Activated T-cell treated with anti-CD3 and anti-CD28 coated beads, Interleukin-2, amount 50 U/mL, for 4 hours (primary cell): ENCODE results near the gene PROZ. TPM values are rescaled to one million over a fixed set of nuclear protein-coding genes. Genes with fewer than 3 reads are reported as not detected.

Experiments used
- ATAC-seq, 2 donors: fragments of 200-7000 bp; cut with Tn5 transposase; one replicate each; pipeline ENCODE4 v1.10.0; 2021
- DNase-seq: peaks from one replicate; pipeline ENCODE4 v3.0.0-alpha.2; 2020
- H3K27me3 Mint-ChIP-seq: one replicate; pipeline ENCODE4 v1.8.0; 2021; ENCODE audit warnings: low read depth, mixed read lengths
- H3K36me3 Mint-ChIP-seq: one replicate; pipeline ENCODE4 v1.8.0; 2022; ENCODE audit warnings: mixed read lengths; ENCODE audit not compliant: insufficient read depth
- H3K4me1 Mint-ChIP-seq: one replicate; pipeline ENCODE4 v1.8.0; 2021; ENCODE audit warnings: low read depth, mixed read lengths
- H3K4me3 Mint-ChIP-seq: one replicate; pipeline ENCODE4 v1.8.0; 2021; ENCODE audit warnings: mild to moderate bottlenecking, moderate library complexity, mixed read lengths
- H3K9me3 Mint-ChIP-seq: one replicate; pipeline ENCODE4 v1.8.0; 2021; ENCODE audit warnings: mixed read lengths
- total RNA-seq, 3 donors: library from RNA; stranded (reverse); gene quantifications; one replicate each; pipeline ENCODE4 v1.2.1, GENCODE V29; 2021

The PROZ gene
- total RNA-seq, 3 donors from 2014 or later = not detected

DNA sequence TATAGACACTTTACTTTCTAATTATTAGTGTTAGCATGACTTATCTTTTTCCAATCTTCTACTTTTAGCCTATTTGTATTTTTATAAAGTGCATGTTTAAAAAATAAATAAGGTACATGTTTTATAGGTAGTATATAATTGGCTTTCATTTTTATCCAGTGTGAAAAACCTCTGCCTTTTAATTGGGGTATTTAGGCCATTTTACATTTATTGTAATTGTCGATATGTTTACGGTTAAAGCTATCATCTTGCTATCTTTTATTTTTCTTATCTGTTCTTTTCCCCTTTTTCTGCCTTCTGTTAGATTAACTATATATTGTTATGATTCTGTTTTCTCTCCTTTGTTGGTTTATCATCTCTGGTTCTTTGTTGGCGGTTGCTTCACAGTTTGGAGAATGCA, 9.1 kb downstream of the PROZ start:
- ATAC-seq (no peak), DNase-seq (no peak)
- Mint-ChIP-seq H3K4me3 (no peak overlapping the region), H3K9me3 (peaks cover 9% of the 10 kb centered on the region), H3K4me1 (peaks cover 29% of the 10 kb centered on the region), H3K36me3 (peaks cover 31% of the 10 kb centered on the region), H3K27me3 (peaks cover 3% of the 10 kb centered on the region)

DNA sequence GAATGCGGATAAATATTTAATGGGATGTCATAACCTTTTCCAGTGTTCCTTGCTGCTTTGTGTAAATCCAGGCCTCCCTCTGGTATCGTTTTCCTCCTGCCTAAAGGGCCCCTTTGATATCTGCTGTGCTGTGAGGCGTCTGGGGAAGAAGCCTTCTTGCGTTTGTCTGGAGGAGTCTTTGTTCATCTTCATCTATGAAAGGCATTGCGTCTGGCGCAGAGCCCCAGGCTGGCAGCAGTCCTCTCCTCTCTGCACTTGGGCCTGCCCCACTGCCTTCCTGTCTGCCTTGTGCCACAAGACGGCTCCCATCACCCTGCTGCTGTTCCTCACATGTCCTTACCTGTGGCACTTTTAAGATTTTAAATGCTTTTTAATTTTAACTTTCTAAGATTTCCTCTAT, 9.8 kb downstream of the PROZ start:
- DNase-seq (no peak), ATAC-seq (no peak)
- Mint-ChIP-seq H3K36me3 (peaks cover 35% of the 10 kb centered on the region), H3K27me3 (peaks cover 3% of the 10 kb centered on the region), H3K9me3 (peaks cover 9% of the 10 kb centered on the region), H3K4me3 (no peak overlapping the region), H3K4me1 (peaks cover 26% of the 10 kb centered on the region)

DNA sequence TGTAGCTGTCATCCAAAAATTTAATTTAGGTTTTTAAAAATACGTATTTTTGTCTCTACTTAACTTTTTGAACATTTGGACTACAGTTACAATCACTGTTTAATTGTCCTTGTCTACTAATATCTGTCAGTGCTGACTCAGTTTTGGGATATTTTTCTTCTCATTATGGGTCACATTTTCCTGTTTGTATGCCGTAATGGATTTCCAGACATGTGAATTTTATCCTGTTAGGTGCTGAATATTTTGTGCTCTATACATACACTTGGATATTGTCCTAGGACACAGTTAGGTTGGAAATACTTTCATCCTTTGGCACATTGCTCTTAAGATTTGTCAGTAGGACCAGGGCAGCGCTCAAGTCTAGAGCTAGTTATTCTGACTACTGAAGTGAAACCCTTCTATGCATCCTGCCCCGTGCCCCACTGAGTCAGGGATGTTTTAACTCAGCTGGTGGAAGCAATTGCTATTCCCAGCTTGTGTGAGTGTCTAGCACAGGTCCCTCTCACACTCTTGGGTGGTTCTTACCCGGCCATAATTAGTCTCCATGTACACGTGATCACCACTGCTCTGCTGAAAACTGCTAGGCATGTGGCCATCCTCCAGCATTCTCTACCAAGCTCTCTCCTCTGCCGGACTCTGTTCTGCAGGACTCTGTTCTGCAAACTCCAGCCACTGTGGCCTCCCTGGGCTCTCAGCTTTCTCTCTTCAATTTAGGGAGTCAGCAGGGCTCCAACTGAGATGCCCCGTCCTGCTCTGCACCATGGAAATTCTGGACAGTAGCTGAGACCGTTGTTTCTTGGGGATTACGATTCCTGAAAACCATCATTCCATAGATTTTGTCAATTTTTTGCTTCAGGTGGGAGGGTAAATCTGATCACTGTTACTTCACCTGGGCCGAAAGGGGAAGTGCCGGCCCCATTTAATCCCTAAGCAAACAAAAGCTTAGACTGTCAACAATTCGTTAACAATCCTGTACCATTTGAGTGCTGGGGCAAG, 11.1 kb downstream of the PROZ start:
- DNase-seq (no peak), ATAC-seq (no peak)
- Mint-ChIP-seq H3K4me1 (peaks cover 25% of the 10 kb centered on the region), H3K4me3 (no peak overlapping the region), H3K36me3 (peaks cover 35% of the 10 kb centered on the region), H3K27me3 (no peaks in the 10 kb centered on the region), H3K9me3 (peaks cover 9% of the 10 kb centered on the region)

DNA sequence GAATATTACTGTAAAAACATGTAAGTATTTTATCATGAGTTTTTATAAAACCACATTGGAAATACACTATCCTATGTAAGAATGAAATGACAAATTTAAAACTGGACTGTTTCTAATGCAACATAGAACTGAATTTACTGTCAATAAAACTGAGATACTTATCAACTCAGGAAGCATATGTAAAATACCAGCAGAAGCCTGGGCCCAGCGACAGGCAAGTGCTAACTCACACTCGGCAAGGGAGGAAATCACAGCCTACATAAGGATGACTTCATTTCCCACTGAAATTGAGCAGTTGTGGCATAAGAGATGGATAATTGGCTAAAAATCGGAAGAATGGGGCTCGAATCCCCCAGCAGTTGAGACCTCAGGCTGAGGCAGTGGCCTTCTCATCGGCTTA, 12.1 kb downstream of the PROZ start:
- Mint-ChIP-seq H3K4me1 (peaks cover 27% of the 10 kb centered on the region), H3K4me3 (no peak overlapping the region), H3K27me3 (no peaks in the 10 kb centered on the region), H3K36me3 (peaks cover 42% of the 10 kb centered on the region), H3K9me3 (peaks cover 9% of the 10 kb centered on the region)
- no peak for ATAC-seq
- DNase-seq = no peak

DNA sequence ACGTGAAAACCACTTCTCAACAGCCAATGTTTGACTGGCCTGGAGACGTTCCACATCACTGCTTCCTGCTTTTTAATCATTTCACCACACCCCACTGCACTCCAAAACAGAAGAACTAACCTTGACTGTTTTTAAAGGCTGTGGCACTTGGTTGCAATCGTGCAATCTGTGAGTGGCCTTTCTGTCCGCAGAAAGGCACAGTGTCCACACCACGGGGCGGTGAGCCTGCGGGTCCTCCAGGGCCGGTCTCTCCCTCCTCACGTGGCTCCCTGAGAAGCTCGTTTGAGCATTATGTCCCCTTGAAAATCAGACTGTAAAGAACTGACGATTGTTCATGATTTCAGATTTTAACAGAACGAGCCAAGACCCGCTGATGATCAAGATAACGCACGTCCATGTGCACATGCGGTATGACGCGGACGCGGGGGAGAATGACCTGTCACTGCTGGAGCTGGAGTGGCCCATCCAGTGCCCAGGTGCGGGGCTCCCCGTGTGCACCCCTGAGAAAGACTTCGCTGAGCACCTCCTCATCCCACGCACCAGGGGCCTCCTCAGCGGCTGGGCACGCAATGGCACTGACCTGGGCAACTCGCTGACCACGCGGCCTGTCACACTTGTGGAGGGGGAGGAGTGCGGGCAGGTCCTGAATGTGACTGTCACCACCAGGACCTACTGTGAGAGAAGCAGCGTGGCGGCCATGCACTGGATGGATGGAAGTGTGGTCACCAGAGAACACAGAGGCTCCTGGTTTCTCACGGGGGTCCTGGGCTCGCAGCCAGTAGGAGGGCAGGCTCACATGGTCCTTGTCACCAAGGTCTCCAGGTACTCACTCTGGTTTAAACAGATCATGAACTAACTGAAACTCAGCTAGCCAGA, 13.0 kb downstream of the PROZ start:
- Mint-ChIP-seq H3K36me3 (peaks cover 52% of the 10 kb centered on the region), H3K4me3 (no peak overlapping the region), H3K4me1 (peaks cover 29% of the 10 kb centered on the region), H3K9me3 (peaks cover 9% of the 10 kb centered on the region), H3K27me3 (no peaks in the 10 kb centered on the region)
- no peak for ATAC-seq
- DNase-seq = no peak

DNA sequence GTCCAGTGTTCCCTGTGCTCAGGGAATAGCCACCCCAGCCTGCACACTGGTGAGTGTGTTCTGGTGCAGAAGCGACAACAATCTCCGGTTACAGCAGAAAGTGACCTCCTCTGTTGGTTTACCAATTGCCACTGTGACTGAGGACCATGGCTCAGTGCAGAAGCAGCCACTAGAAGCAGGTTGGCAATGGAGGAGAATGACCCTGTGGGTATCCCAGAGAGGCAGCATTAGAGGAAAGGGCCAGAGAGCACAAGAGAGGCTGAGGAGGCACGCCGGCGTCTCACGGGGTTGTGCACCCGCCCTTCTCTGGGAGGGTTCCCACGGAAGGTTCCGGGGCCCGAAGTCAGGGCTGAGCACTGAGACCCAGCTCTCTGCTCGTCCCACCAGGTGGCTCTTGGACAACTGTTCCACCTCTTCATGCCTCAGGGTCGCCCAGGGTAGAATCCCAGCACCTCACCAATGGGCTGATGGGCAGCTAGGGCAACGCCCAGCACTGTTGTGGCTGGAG, 14.0 kb downstream of the PROZ start:
- Mint-ChIP-seq H3K9me3 (peaks cover 9% of the 10 kb centered on the region), H3K4me1 (peaks cover 28% of the 10 kb centered on the region), H3K4me3 (no peak overlapping the region), H3K27me3 (no peaks in the 10 kb centered on the region), H3K36me3 (peaks cover 52% of the 10 kb centered on the region)
- ATAC-seq = no peak
- DNase-seq = no peak

DNA sequence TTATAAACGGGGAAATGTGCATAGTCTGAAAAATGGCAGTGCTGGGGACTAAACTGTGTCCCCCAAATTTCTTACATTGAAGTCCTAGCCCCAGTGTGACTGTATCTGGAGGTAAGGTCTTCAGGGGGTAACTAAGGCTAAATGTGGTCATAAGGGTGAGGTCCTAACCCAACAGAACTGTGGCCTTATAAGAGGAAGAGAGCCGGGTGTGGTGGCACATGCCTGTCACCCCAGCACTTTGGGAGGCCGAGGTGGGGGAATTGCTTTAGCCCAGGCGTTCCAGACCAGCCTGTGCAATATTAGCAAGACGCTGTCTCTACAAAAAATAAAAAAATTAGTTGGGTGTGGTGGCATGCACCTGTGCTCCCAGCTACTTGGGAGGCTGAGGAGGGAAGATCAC, 17.8 kb downstream of the PROZ start:
- peak in 1 of 2 donors; percentile 82 for ATAC-seq
- peak; percentile 69 for DNase-seq
- Mint-ChIP-seq H3K4me1 (peaks cover 50% of the 10 kb centered on the region), H3K36me3 (peaks cover 54% of the 10 kb centered on the region), H3K9me3 (no peaks in the 10 kb centered on the region), H3K27me3 (no peaks in the 10 kb centered on the region), H3K4me3 (no peak overlapping the region)

DNA sequence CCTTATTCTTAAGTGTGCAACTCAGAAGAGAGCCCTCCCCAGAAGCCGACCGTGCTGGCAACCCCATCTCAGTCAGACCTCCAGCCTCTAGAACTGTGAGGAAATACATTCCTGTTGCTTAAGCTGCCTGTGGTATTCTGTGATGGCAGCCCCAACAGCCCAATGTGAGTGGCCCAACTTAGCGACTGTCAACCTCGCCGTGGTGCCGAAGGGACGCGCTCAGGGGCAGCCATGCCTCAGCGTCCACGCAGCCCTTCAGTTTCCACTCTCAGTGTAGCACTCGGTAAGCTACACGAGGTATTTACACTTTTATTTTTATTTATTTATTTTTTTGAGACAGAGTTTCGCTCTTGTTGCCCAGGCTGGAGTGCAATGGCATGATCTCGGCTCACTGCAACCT, 18.4 kb downstream of the PROZ start:
- H3K36me3 Mint-ChIP-seq = peaks cover 51% of the 10 kb centered on the region
- no peak overlapping the region for H3K4me3 Mint-ChIP-seq
- H3K4me1 Mint-ChIP-seq = peaks cover 46% of the 10 kb centered on the region
- ATAC-seq (no peak), DNase-seq (no peak)
- no peaks in the 10 kb centered on the region for H3K9me3 Mint-ChIP-seq
- no peaks in the 10 kb centered on the region for H3K27me3 Mint-ChIP-seq

DNA sequence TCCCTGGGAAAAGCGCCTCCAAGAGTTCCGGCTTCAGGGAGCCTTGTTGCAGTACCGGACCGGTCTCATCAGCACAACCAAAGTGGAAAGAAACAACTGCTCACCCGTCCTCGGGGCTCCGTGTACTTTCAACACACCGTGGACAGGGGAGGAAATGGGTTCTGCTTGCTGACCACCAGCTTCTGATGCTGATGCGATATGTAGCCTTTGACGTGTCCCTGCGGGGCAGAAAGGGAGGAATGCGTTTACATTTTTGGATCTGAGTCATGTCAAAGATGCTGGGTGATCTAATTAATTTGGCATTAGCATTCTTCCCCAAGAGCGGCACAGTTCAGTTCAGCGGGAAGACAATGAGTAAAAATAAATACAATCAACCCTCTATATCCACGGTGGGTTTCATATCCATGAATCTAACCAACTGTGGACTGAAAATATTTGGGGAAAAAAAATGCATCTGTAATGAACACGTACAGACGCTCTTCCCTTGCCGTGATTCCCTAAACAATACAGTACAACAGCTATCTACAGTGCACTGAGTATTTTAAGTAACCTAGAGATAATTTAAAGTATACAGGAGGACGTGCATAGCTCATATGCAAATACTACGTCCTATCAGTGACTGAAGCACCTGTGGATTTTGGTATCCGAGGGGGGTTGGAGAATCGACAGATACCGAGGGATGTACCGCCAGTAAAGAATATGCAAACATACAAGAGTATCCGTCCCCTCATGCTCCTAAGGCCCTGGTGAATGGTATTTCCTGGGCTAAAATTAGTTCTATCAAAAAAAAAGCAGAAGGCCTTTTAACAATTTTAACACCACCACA, 19.8 kb downstream of the PROZ start:
- H3K4me3 Mint-ChIP-seq = no peak overlapping the region
- no peaks in the 10 kb centered on the region for H3K27me3 Mint-ChIP-seq
- H3K4me1 Mint-ChIP-seq = peaks cover 51% of the 10 kb centered on the region
- peaks cover 53% of the 10 kb centered on the region for H3K36me3 Mint-ChIP-seq
- no peak for DNase-seq
- ATAC-seq = no peak
- no peaks in the 10 kb centered on the region for H3K9me3 Mint-ChIP-seq

DNA sequence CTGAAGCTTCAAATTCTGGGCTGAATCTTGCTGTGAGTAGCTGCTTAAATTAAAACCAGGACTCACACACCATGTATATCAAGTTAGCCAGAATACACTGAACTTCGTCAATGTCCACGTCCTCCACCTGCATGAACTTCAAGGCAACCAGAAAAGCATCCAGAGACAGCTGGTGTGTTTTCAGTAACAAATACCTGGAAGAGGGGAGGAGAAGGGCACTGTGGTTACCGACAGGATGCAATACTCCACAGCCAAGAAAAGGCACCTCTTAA, 20.4 kb downstream of the PROZ start:
- no peak overlapping the region for H3K4me3 Mint-ChIP-seq
- H3K36me3 Mint-ChIP-seq = peaks cover 58% of the 10 kb centered on the region
- no peaks in the 10 kb centered on the region for H3K9me3 Mint-ChIP-seq

DNA sequence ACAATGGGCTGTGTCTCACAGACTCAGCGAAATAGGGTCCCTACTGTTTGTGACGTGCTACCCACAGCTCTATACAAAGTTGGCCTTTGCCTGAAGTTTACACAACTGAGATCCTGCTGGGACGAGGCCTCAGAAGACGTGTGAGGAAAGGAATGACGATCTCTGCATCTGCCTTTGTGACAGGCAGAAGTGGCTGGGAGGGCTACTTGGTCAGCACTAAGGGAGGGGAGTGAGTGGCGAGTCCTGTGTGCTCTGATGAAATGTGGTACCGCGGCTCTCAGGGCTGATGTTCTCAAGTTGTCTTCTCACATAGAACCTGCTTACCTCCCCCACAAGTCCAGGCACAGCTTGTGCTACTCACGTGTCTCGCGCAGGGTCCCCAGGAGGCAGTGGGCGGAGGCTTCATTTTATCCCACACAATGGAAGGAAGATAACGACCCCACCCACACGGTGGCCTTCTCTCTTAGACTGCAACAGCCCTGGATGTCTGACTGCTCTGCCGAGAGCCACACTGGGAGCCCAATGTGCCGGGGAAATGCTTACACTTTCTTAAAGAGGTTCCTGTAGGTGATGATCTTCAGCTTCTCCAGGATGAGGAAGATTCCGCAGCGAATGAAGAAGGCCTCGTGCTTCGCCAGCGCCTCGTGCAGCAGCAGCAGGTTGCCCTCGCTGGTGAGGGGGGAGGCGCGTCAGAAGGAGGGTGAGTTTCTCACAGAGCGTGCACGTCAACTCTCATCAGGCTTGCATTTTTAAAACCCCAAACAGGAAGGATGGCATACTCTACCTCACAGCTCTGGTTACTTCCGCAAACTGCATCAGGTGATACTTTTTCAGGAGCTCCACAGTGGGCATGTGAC, 21.2 kb downstream of the PROZ start:
- ATAC-seq = no peak
- Mint-ChIP-seq H3K4me1 (peaks cover 58% of the 10 kb centered on the region), H3K27me3 (no peaks in the 10 kb centered on the region), H3K9me3 (no peaks in the 10 kb centered on the region), H3K4me3 (no peak overlapping the region), H3K36me3 (peaks cover 59% of the 10 kb centered on the region)
- DNase-seq = no peak

More for the DNA sequence above, 20.4 kb downstream of the PROZ start:
- ATAC-seq (no peak), DNase-seq (no peak)
- Mint-ChIP-seq H3K4me1 (peaks cover 56% of the 10 kb centered on the region), H3K27me3 (no peaks in the 10 kb centered on the region)

DNA sequence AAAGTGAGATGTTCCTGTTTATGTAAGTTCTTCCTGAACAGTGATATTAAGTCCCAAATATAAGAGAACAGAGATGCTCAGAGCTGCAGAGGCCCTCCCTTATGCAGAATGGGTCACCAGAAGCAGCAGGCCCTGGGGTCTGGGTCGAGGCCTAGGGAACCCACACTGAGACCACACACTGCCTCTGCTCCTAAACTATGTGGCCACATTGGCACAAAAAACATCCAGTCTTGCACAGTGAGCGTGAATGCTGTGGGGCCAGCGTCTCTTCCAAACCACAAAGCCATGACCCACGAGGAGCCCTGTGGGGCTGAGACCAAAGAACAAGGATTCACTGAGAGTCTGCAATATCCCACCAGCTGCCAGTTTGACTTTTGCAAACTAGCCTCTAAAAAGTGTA, 23.6 kb downstream of the PROZ start:
- Mint-ChIP-seq H3K4me3 (no peak overlapping the region), H3K4me1 (peaks cover 64% of the 10 kb centered on the region), H3K27me3 (no peaks in the 10 kb centered on the region), H3K9me3 (no peaks in the 10 kb centered on the region), H3K36me3 (peaks cover 53% of the 10 kb centered on the region)
- DNase-seq (no peak), ATAC-seq (no peak)

DNA sequence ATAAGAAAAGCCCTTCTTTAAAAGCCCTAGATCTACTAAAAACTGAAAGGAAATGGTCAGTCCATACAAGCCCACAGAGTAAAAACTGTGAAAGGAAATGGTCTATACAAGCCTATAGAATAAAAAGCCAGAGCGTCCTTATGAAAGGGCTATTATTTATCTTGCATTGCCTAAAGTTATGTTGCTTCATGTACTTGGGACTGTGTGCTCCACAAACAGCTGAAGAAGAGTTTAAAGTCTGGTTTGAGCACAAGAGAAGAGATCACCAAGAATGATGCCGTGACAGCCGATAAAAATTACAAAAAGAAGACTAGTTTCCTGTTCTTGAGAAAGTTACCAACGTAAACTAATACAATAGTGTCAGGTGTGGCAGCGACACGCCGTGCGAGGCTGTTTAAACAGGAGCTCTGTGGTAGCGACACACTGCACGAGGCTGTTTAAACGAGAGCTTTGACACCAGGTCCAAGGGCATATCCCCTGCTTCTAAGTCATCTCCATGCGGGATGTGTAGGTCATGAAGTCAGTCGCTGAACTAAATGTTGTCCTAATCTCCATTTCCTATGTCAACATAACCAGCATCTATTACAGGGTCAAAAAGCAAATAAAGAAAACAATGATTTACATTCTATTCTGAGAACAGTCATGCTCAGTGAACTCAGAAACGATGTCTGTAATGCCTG, 25.1 kb downstream of the PROZ start:
- peaks cover 56% of the 10 kb centered on the region for H3K36me3 Mint-ChIP-seq
- no peak for ATAC-seq
- peaks cover 68% of the 10 kb centered on the region for H3K4me1 Mint-ChIP-seq
- H3K4me3 Mint-ChIP-seq = peak overlapping the region; percentile 11
- no peak for DNase-seq
- no peaks in the 10 kb centered on the region for H3K9me3 Mint-ChIP-seq
- H3K27me3 Mint-ChIP-seq = no peaks in the 10 kb centered on the region
